NT2/D1 (cell line): Measurements from ENCODE around the gene HDAC7.

Experiments
- DNase-seq: peaks from one replicate; pipeline ENCODE4 v3.0.0-alpha.2; 2011; ENCODE audit warnings: low read depth, low spot score
- H3K27me3 ChIP-seq: 2 replicates; pipeline ENCODE4 v1.6.0; 2011; ENCODE audit warnings: mild to moderate bottlenecking; ENCODE audit not compliant: insufficient read length, insufficient read depth
- H3K36me3 ChIP-seq: 2 replicates; pipeline ENCODE4 v1.6.1; 2011; ENCODE audit warnings: mild to moderate bottlenecking, low read length, mixed read lengths; ENCODE audit not compliant: insufficient read depth, insufficient read length
- H3K4me1 ChIP-seq: 2 replicates; pipeline ENCODE4 v1.5.1; 2011; ENCODE audit not compliant: insufficient read depth, insufficient read length
- H3K4me3 ChIP-seq: 2 replicates; pipeline ENCODE4 v1.5.1; 2011; ENCODE audit warnings: low read depth; ENCODE audit not compliant: insufficient read length
- H3K9ac ChIP-seq: 2 replicates; pipeline ENCODE4 v1.6.0; 2011; ENCODE audit warnings: low read depth; ENCODE audit not compliant: insufficient read length
- H3K9me3 ChIP-seq: 2 replicates; pipeline ENCODE4 v1.5.1; 2011; ENCODE audit warnings: mild to moderate bottlenecking, low read length; ENCODE audit not compliant: insufficient read depth
- SUZ12 ChIP-seq: IDR thresholded peaks from 2 replicates; pipeline ENCODE4 v1.6.1; 2011; ENCODE audit not compliant: insufficient read length, insufficient read depth; ENCODE audit errors: extremely low read depth
- YY1 ChIP-seq: IDR thresholded peaks from 2 replicates; pipeline ENCODE4 v1.6.1; 2011; ENCODE audit not compliant: insufficient read length, insufficient read depth
- ZNF274 ChIP-seq: IDR thresholded peaks from 2 replicates; pipeline ENCODE4 v1.6.1; 2011; ENCODE audit warnings: mild to moderate bottlenecking, low read depth, low read length

The HDAC7 gene

DNA sequence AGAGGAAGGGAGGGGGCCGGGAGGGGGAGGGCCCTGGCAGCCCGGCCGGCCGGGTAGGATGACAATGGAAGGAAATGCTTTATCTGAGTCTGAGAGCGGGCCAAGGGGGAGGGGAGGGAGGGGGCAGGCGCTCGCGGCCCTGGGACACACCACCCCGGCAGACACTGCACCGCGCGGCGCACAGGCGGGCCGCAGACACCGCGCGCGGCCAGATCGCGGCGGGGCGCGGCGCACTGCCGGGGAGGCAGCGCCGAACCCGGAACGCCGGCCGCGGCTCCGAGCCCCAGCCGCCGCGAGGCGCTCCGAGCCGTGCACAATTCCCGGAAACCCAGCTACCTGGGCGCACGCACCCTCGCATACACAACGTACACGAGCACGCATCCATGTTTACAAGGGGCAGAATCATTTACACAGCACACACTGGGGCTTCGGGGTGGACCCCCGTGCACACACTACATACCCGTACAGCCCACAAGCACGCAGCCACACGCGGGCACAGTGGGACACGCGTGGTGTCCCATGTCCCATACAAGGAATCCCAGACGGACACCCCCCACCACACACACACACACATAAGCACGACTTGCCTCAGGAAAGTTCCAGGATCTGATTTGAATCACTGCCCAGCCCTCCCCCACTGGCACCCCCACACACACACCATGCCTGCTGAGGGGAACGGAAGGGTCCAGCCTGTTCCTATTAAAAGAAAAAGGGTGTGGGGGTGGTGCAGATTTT is at the start of gene HDAC7:
HDAC7 (minus strand) TSS at position 8 of the 735 bp plus-strand sequence. CDS start 118 bp downstream, outside the sequence.
- TF ChIP-seq YY1 (no peak), SUZ12 (no peak), ZNF274 (no peak)

GRCh38 chr12:47868552-47869031 is 48.9 kb upstream of the HDAC7 start:
- TF ChIP-seq SUZ12 (no peak), ZNF274 (no peak), YY1 (no peak)
- no peaks in the 10 kb centered on the region for H3K36me3 ChIP-seq
- H3K9me3 ChIP-seq: no peaks in the 10 kb centered on the region
- no peak for DNase-seq
- H3K9ac ChIP-seq: no peak overlapping the region
- H3K27me3 ChIP-seq: no peaks in the 10 kb centered on the region
- H3K4me1 ChIP-seq: no peaks in the 10 kb centered on the region
- no peak overlapping the region for H3K4me3 ChIP-seq

More for the DNA sequence above, at the start of gene HDAC7:
- H3K4me3 ChIP-seq: peak within 1 kb of the TSS; percentile 92
- peak within 1 kb of the TSS; percentile 100 for H3K9ac ChIP-seq
- peaks cover 30% of the 10 kb centered on the region for H3K4me1 ChIP-seq
- DNase-seq: no peak
- peaks cover 28% of the 10 kb centered on the region for H3K36me3 ChIP-seq
- H3K9me3 ChIP-seq: no peaks in the 10 kb centered on the region
- H3K27me3 ChIP-seq: peaks cover 2% of the 10 kb centered on the region

GRCh38 chr12:47868041-47868440 is 48.3 kb upstream of the HDAC7 start:
- no peaks in the 10 kb centered on the region for H3K4me1 ChIP-seq
- DNase-seq: no peak
- no peak overlapping the region for H3K9ac ChIP-seq
- H3K4me3 ChIP-seq: no peak overlapping the region
- no peak for TF ChIP-seq SUZ12
- no peaks in the 10 kb centered on the region for H3K27me3 ChIP-seq
- no peaks in the 10 kb centered on the region for H3K36me3 ChIP-seq
- no peaks in the 10 kb centered on the region for H3K9me3 ChIP-seq

- Histone ChIP-seq H3K4me1 (no peaks in the 10 kb centered on the region), H3K27me3 (no peaks in the 10 kb centered on the region), H3K9me3 (no peaks in the 10 kb centered on the region), H3K9ac (no peak overlapping the region), H3K4me3 (no peak overlapping the region), H3K36me3 (no peaks in the 10 kb centered on the region)
- TF ChIP-seq YY1 (no peak), ZNF274 (no peak), SUZ12 (no peak)
- DNase-seq: no peak
These were observed 47.8 kb upstream of the HDAC7 start for GRCh38 chr12:47867495-47867941.

- no peaks in the 10 kb centered on the region for H3K36me3 ChIP-seq
- no peaks in the 10 kb centered on the region for H3K27me3 ChIP-seq
- H3K9ac ChIP-seq: no peak overlapping the region
- no peak for DNase-seq
- no peaks in the 10 kb centered on the region for H3K9me3 ChIP-seq
- no peaks in the 10 kb centered on the region for H3K4me1 ChIP-seq
- no peak overlapping the region for H3K4me3 ChIP-seq
- TF ChIP-seq SUZ12: no peak
- TF ChIP-seq ZNF274: no peak
- no peak for TF ChIP-seq YY1
These were observed 45.0 kb upstream of the HDAC7 start for GRCh38 chr12:47864646-47865235.

GRCh38 chr12:47863985-47864384 is 44.3 kb upstream of the HDAC7 start:
- TF ChIP-seq SUZ12 (no peak), YY1 (no peak), ZNF274 (no peak)
- no peaks in the 10 kb centered on the region for H3K4me1 ChIP-seq
- no peaks in the 10 kb centered on the region for H3K36me3 ChIP-seq
- no peak overlapping the region for H3K9ac ChIP-seq
- DNase-seq: no peak
- H3K9me3 ChIP-seq: no peaks in the 10 kb centered on the region
- H3K27me3 ChIP-seq: no peaks in the 10 kb centered on the region
- no peak overlapping the region for H3K4me3 ChIP-seq

GRCh38 chr12:47863467-47863866 is 43.8 kb upstream of the HDAC7 start:
- TF ChIP-seq YY1 (no peak), ZNF274 (no peak), SUZ12 (no peak)
- DNase-seq: no peak
- H3K9ac ChIP-seq: no peak overlapping the region

DNA sequence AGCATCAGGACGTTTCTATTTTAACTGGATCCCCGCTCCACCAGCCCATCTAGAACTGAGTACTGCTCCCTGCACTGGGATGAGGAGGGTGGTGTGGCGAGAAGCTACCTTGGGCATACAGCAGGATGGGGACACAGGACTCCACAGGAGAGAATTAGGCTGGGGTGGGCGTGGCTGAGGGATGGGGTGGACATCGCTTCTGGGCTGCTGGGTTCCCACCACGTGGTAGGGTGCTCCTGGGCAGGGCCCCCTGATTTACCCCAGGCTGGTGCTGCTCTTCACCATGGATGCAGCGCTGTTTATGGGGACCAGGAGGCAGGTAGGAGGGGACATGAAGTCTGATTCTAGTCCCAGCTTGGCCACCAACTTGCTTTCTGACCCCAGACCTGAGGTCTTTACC is 43.2 kb upstream of the HDAC7 start:
- Histone ChIP-seq H3K9me3 (no peaks in the 10 kb centered on the region), H3K4me3 (no peak overlapping the region), H3K4me1 (no peaks in the 10 kb centered on the region), H3K9ac (no peak overlapping the region), H3K27me3 (peaks cover 4% of the 10 kb centered on the region), H3K36me3 (no peaks in the 10 kb centered on the region)
- no peak for DNase-seq
- TF ChIP-seq YY1 (no peak), ZNF274 (no peak), SUZ12 (no peak)

More at GRCh38 chr12:47863467-47863866, 43.8 kb upstream of the HDAC7 start:
- Histone ChIP-seq H3K36me3 (no peaks in the 10 kb centered on the region), H3K27me3 (peaks cover under 1% of the 10 kb centered on the region), H3K4me1 (no peaks in the 10 kb centered on the region), H3K9me3 (no peaks in the 10 kb centered on the region), H3K4me3 (no peak overlapping the region)
